NT2/D1 (cell line): ENCODE results near the gene TGM1.

Experiments used
- YY1 ChIP-seq: IDR thresholded peaks from 2 replicates; pipeline ENCODE4 v1.6.1; 2011; ENCODE audit not compliant: insufficient read length, insufficient read depth
- ZNF274 ChIP-seq: IDR thresholded peaks from 2 replicates; pipeline ENCODE4 v1.6.1; 2011; ENCODE audit warnings: mild to moderate bottlenecking, low read depth, low read length

DNA sequence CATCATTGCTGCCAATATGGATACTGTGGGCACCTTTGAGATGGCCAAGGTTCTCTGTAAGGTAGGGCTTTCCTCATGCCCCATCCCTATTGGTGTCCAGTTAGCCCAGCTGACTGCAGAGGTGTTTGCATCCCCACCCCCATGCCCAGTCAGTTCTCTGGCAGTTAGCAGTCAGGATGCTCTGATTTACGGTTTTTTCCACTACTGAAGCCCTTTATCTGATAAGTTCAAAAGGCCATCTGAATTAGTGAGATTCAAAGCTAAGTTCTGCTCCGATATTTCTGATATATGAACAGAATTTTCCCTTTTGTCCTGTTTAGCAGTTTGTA is 29.5 kb downstream of the TGM1 start:
- TF ChIP-seq ZNF274 (no peak), YY1 (no peak)
